Liver (tissue), 9 donors: ENCODE results near the gene CDH7. TPM values are rescaled to one million over a fixed set of nuclear protein-coding genes. Genes with fewer than 3 reads are reported as not detected.

Source experiments
- DNase-seq: peaks from one replicate; pipeline ENCODE4 v3.0.0-alpha.2; 2017; ENCODE audit warnings: low spot score
- H3K27ac ChIP-seq, 2 donors: one replicate each; pipeline ENCODE4 v1.7.0; 2013; ENCODE audit warnings: inconsistent platforms in 2 of 2, low read length in 2 of 2, control low read depth in 1 of 2, low read depth in 1 of 2, mild to moderate bottlenecking in 1 of 2
- H3K27me3 ChIP-seq, 4 donors: one replicate each; pipeline versions ENCODE4 v1.6.1 to v1.7.0; 2013; ENCODE audit warnings: low read length in 3 of 4, inconsistent platforms in 1 of 4, mild to moderate bottlenecking in 1 of 4, moderate library complexity in 1 of 4; ENCODE audit not compliant: control insufficient read depth in 4 of 4, insufficient read depth in 4 of 4
- H3K36me3 ChIP-seq, 4 donors: one replicate each; pipeline versions ENCODE4 v1.6.1 to v1.7.0; 2013; ENCODE audit warnings: low read length in 3 of 4, mild to moderate bottlenecking in 3 of 4, low read depth in 1 of 4, moderate library complexity in 1 of 4; ENCODE audit not compliant: control insufficient read depth in 4 of 4, insufficient read depth in 3 of 4
- H3K4me1 ChIP-seq, 4 donors: one replicate each; pipeline versions ENCODE4 v1.6.1 to v1.7.0; 2013; ENCODE audit warnings: low read length in 3 of 4, mild to moderate bottlenecking in 3 of 4, moderate library complexity in 1 of 4; ENCODE audit not compliant: control insufficient read depth in 4 of 4, insufficient read depth in 4 of 4
- H3K4me3 ChIP-seq, 3 donors: one replicate each; pipeline versions ENCODE4 v1.6.1 to v1.7.0; 2013; ENCODE audit warnings: low read length in 3 of 3, control low read depth in 1 of 3, low read depth in 1 of 3, mild to moderate bottlenecking in 1 of 3
- H3K9ac ChIP-seq, 2 donors: one replicate each; pipeline ENCODE4 v1.7.0; 2013; ENCODE audit warnings: low read length in 2 of 2, mild to moderate bottlenecking in 2 of 2, moderate library complexity in 2 of 2, control low read depth in 1 of 2, low read depth in 1 of 2
- H3K9me3 ChIP-seq, 4 donors: one replicate each; pipeline versions ENCODE4 v1.6.1 to v1.7.0; 2013; ENCODE audit warnings: low read length in 3 of 4; ENCODE audit not compliant: control insufficient read depth in 4 of 4
- CTCF ChIP-seq: fragments of 150-350 bp; IDR thresholded peaks from 2 replicates; pipeline ENCODE4 v1.5.1; 2017; ENCODE audit warnings: improper control_type of control experiment, low read depth, low read length; ENCODE audit not compliant: missing input control
- EGR1 ChIP-seq, 2 donors: IDR thresholded peaks; 2 replicates each; pipeline ENCODE4 v1.6.1; 2016 to 2018; ENCODE audit warnings: antibody characterized with exemption in 2 of 2, low read depth in 2 of 2
- FOXA1 ChIP-seq: IDR thresholded peaks from 2 replicates; pipeline ENCODE4 v1.6.1; 2016; ENCODE audit warnings: antibody characterized with exemption
- GABPA ChIP-seq, 2 donors: IDR thresholded peaks in 1 of 2; conservative IDR thresholded peaks in 1 of 2; 2 replicates each; pipeline ENCODE4 v1.6.1; 2016; ENCODE audit warnings: antibody characterized with exemption in 2 of 2, mild to moderate bottlenecking in 1 of 2, moderate library complexity in 1 of 2
- HNF4A ChIP-seq, 2 donors: conservative IDR thresholded peaks; 2 replicates each; pipeline ENCODE4 v1.6.1; 2016; ENCODE audit warnings: antibody characterized with exemption in 2 of 2, mild to moderate bottlenecking in 2 of 2
- HNF4G ChIP-seq: IDR thresholded peaks from 2 replicates; pipeline ENCODE4 v1.6.1; 2016; ENCODE audit warnings: antibody characterized with exemption
- JUND ChIP-seq, 2 donors: IDR thresholded peaks; 2 replicates each; pipeline ENCODE4 v1.6.1; 2016; ENCODE audit warnings: antibody characterized with exemption in 2 of 2
- NR2F2 ChIP-seq: IDR thresholded peaks from 2 replicates; pipeline ENCODE4 v1.6.1; 2016; ENCODE audit warnings: antibody characterized with exemption
- REST ChIP-seq: IDR thresholded peaks from 2 replicates; pipeline ENCODE4 v1.6.1; 2016; ENCODE audit warnings: antibody characterized with exemption, mild to moderate bottlenecking
- RXRA ChIP-seq, 2 donors: IDR thresholded peaks; 2 replicates each; pipeline ENCODE4 v1.6.1; 2017 to 2018; ENCODE audit warnings: antibody characterized with exemption in 2 of 2, mild to moderate bottlenecking in 1 of 2
- SP1 ChIP-seq: IDR thresholded peaks from 2 replicates; pipeline ENCODE4 v1.6.1; 2018; ENCODE audit warnings: antibody characterized with exemption, mild to moderate bottlenecking
- TAF1 ChIP-seq: conservative IDR thresholded peaks from 2 replicates; pipeline ENCODE4 v1.6.1; 2016; ENCODE audit warnings: antibody characterized with exemption, mild to moderate bottlenecking
- YY1 ChIP-seq: IDR thresholded peaks from 2 replicates; pipeline ENCODE4 v1.6.1; 2016; ENCODE audit warnings: antibody characterized with exemption, mild to moderate bottlenecking
- ZBTB33 ChIP-seq: IDR thresholded peaks from 2 replicates; pipeline ENCODE4 v1.6.1; 2016; ENCODE audit warnings: antibody characterized with exemption
- WGBS: extraction: QIAGEN DNeasy Blood & Tissue Kit; methylation state at CpG from one replicate; pipeline ENCODE4 v1.1.7; 2013; 5-methylcytosine and 5-hydroxymethylcytosine counted together
- polyA plus RNA-seq, 2 donors: library from polyadenylated mRNA; stranded (reverse) in 1 of 2; unstranded in 1 of 2; fragments of 200-250 nt in 1 of 2; fragments of >200 nt in 1 of 2; fragmentation: Nextera tagmentation in 1 of 2; extraction: Ambion mirVana in 1 of 2; gene quantifications; one replicate each; pipeline versions ENCODE4 v1.2.1 to v1.2.3, GENCODE V29; 2013 to 2015
- total RNA-seq, 2 donors: library from RNA; depleted of rRNA; stranded (reverse); fragments of >200 nt; gene quantifications; one replicate each; pipeline ENCODE4 v1.2.3, GENCODE V29; 2014
- TF ChIP-seq, protein P1 (sequence below): IDR thresholded peaks from 2 replicates; pipeline ENCODE4 v1.6.1; 2016; ENCODE audit warnings: antibody characterized with exemption
- donor health status: healthy.
- donor health status: healthy.
- donor health status: healthy.
- donor health status: healthy.
- donor health status: healthy.

The CDH7 gene
- total and polyA plus RNA-seq, 4 donors = under 0.01 TPM; not detected in 3

- Histone ChIP-seq H3K36me3 (no peaks in the 10 kb centered on the region), H3K9me3 (no peaks in the 10 kb centered on the region), H3K27me3 (no peaks in the 10 kb centered on the region), H3K4me3 (no peak overlapping the region), H3K27ac (no peak overlapping the region), H3K4me1 (no peaks in the 10 kb centered on the region), H3K9ac (no peak overlapping the region)
- 46% methylated on average over 2 of the region's 2 CpGs for WGBS
- DNase-seq = no peak
- TF ChIP-seq TAF1 (no peak), REST (no peak), FOXA1 (no peak), JUND (IDR thresholded peaks at IDR 0.05) (no peak), RXRA (IDR thresholded peaks at IDR 0.05) (no peak), HNF4A (conservative IDR thresholded peaks at IDR 0.05) (no peak), HNF4G (no peak), CTCF (no peak), GABPA (IDR thresholded peaks at IDR 0.05 in 1 of 2, conservative IDR thresholded peaks at IDR 0.05 in 1 of 2) (no peak), SP1 (no peak), ZBTB33 (no peak)
- TF ChIP-seq, protein P1, sequence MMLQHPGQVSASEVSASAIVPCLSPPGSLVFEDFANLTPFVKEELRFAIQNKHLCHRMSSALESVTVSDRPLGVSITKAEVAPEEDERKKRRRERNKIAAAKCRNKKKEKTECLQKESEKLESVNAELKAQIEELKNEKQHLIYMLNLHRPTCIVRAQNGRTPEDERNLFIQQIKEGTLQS = no peak
These were observed 35.7 kb downstream of the CDH7 start for GRCh38 chr18:65786474-65786873.

DNA sequence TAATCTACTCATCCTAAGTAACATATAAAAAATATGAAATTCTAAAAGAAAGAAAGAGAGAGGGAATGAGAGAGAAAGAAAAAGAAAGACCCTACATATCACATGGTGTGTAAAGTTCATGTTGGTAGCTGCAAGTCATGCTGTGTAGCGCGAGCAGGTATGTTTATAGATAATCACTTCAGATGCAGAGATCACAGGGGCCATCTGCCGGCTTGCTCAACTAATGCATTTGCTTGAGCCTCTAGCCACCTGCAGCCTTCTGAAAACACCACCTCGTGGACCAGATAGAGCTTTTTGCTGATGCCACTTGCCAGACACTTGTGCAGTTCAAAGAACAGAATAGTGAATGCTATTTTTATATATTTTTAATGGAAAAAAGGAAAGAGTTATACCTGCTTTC lies 37.6 kb downstream of the CDH7 start:
- H3K4me1 ChIP-seq = no peaks in the 10 kb centered on the region
- TF ChIP-seq GABPA (IDR thresholded peaks at IDR 0.05 in 1 of 2, conservative IDR thresholded peaks at IDR 0.05 in 1 of 2) (no peak), NR2F2 (no peak), CTCF (no peak), EGR1 (IDR thresholded peaks at IDR 0.05; ENCODE audit: low read depth in 2 of 2) (no peak), YY1 (no peak)
- TF ChIP-seq, protein P1 = no peak
- WGBS = 34% methylated on average over 4 of the region's 4 CpGs
- no peaks in the 10 kb centered on the region for H3K36me3 ChIP-seq
- DNase-seq = no peak
- no peak overlapping the region for H3K27ac ChIP-seq
- H3K9ac ChIP-seq = no peak overlapping the region
- H3K9me3 ChIP-seq = no peaks in the 10 kb centered on the region
- H3K4me3 ChIP-seq = no peak overlapping the region
- H3K27me3 ChIP-seq = no peaks in the 10 kb centered on the region
